HCT116 (cell line): ENCODE results near the gene TRAPPC1. TPM values are rescaled to one million over a fixed set of nuclear protein-coding genes. Genes with fewer than 3 reads are reported as not detected.

Experiments used
- ATAC-seq: fragments of 200-7000 bp; cut with Tn5 transposase; 2 replicates; pipeline ENCODE4 v1.9.1; 2020; ENCODE audit warnings: mild to moderate bottlenecking, moderate library complexity
- BruUV-seq: library from RNA; stranded (reverse); fragments of 400-500 nt; replicated peaks from 2 replicates; lab custom pipeline; 2021; lab: Mats Ljungman, UMichigan
- CTCF ChIA-PET: fragments of 300-600 bp; sonication (Branson Sonifier 250); formaldehyde crosslinking; loops from one replicate; lab custom pipeline; 2021; ENCODE audit warnings: antibody characterized with exemption; lab: Charles Lee
- POLR2A ChIA-PET: fragments of 300-600, 350-600 bp; sonication (Branson Sonifier 250); formaldehyde crosslinking; loops from one replicate; lab custom pipeline; 2021; ENCODE audit warnings: antibody characterized with exemption; lab: Charles Lee
- RAD21 ChIA-PET, 2 experiments: fragments of 300-600 bp; sonication (Branson Sonifier 250); formaldehyde crosslinking; loops; one replicate each; lab custom pipeline; 2023; ENCODE audit warnings: low total read pairs in 2 of 2; ENCODE audit not compliant: uncharacterized antibody in 2 of 2, unreplicated experiment in 2 of 2, low non-redundant PET in 1 of 2; lab: Charles Lee
- DNase-seq: peaks from one replicate; pipeline ENCODE4 v3.0.0-alpha.2; 2010; ENCODE audit warnings: low read depth, low spot score
- H2AFZ ChIP-seq: fragments of 200-600 bp; shearing (Covaris generic), sonication (generic); 2 replicates; pipeline ENCODE4 v1.6.1; 2017; ENCODE audit warnings: low read depth, mixed run types, mixed read lengths, antibody characterized with exemption, low read length; ENCODE audit not compliant: poor library complexity, severe bottlenecking
- H3K27ac ChIP-seq: 2 replicates; pipeline ENCODE4 v1.5.1; 2012; ENCODE audit warnings: low read depth, low read length
- H3K27me3 ChIP-seq: fragments of 200-600 bp; sonication (generic); 2 replicates; pipeline ENCODE4 v1.6.1; 2016; ENCODE audit warnings: mixed run types, low read length, mixed read lengths; ENCODE audit not compliant: insufficient read depth
- H3K36me3 ChIP-seq, 2 experiments: fragments of 200-500 bp in 1 of 2; fragments of 200-600 bp in 1 of 2; sonication (Bioruptor generic) in 1 of 2; sonication (generic) in 1 of 2; 2 replicates each; pipeline versions ENCODE4 v1.5.1 to v1.6.1; 2014 to 2016; ENCODE audit warnings: low read length in 2 of 2, inconsistent platforms in 1 of 2, mixed read lengths in 1 of 2, mixed run types in 1 of 2; ENCODE audit not compliant: insufficient read depth in 2 of 2, control insufficient read depth in 1 of 2
- H3K4me1 ChIP-seq, 2 experiments: fragments of 200-600 bp in 1 of 2; sonication (generic) in 1 of 2; 2 replicates each; pipeline versions ENCODE4 v1.5.1 to v1.6.1; 2012 to 2017; ENCODE audit warnings: low read length in 2 of 2, inconsistent platforms in 1 of 2, mild to moderate bottlenecking in 1 of 2, mixed read lengths in 1 of 2, mixed run types in 1 of 2, moderate library complexity in 1 of 2; ENCODE audit not compliant: insufficient read depth in 2 of 2, control insufficient read depth in 1 of 2
- H3K4me2 ChIP-seq: fragments of 200-600 bp; sonication (generic); 2 replicates; pipeline ENCODE4 v1.6.1; 2017; ENCODE audit warnings: mixed run types, low read length, mixed read lengths
- H3K4me3 ChIP-seq, 2 experiments: fragments of 200-600 bp in 1 of 2; sonication (generic) in 1 of 2; replicated peaks in 1 of 2; 2 replicates each; pipeline ENCODE4 v1.5.1; 2011 to 2016; ENCODE audit warnings: low read length in 2 of 2, control low read depth in 1 of 2, low read depth in 1 of 2, mild to moderate bottlenecking in 1 of 2, mixed read lengths in 1 of 2, mixed run types in 1 of 2
- H3K79me2 ChIP-seq: fragments of 200-600 bp; sonication (generic); 2 replicates; pipeline ENCODE4 v1.6.1; 2017; ENCODE audit warnings: mild to moderate bottlenecking, mixed run types, low read length, moderate library complexity, mixed read lengths; ENCODE audit not compliant: insufficient read depth
- H3K9ac ChIP-seq: fragments of 200-600 bp; sonication (generic); 2 replicates; pipeline ENCODE4 v1.6.1; 2016; ENCODE audit warnings: low read length, mixed read lengths
- H3K9me2 ChIP-seq: fragments of 200-600 bp; sonication (generic), shearing (Covaris generic); 2 replicates; pipeline ENCODE4 v1.6.1; 2017; ENCODE audit warnings: mixed run types, mild to moderate bottlenecking, moderate library complexity; ENCODE audit not compliant: insufficient read depth
- H3K9me3 ChIP-seq, 2 experiments: fragments of 200-500 bp in 1 of 2; fragments of 200-600 bp in 1 of 2; sonication (Bioruptor generic) in 1 of 2; sonication (generic) in 1 of 2; 2 replicates each; pipeline ENCODE4 v1.6.1; 2014 to 2017; ENCODE audit warnings: low read length in 2 of 2, mixed read lengths in 2 of 2, inconsistent platforms in 1 of 2, low read depth in 1 of 2, mild to moderate bottlenecking in 1 of 2, mixed run types in 1 of 2, moderate library complexity in 1 of 2; ENCODE audit not compliant: control insufficient read depth in 1 of 2, insufficient read depth in 1 of 2
- H4K20me1 ChIP-seq: fragments of 200-600 bp; sonication (generic), shearing (Covaris generic); 2 replicates; pipeline ENCODE4 v1.6.1; 2017; ENCODE audit warnings: mixed run types, mild to moderate bottlenecking, moderate library complexity; ENCODE audit not compliant: insufficient read depth
- CBX3 ChIP-seq: IDR thresholded peaks from 2 replicates; pipeline ENCODE4 v1.6.1; 2012; ENCODE audit warnings: low read depth
- CEBPB ChIP-seq: IDR thresholded peaks from 2 replicates; pipeline ENCODE4 v1.6.1; 2012; ENCODE audit warnings: low read depth
- EGR1 ChIP-seq: IDR thresholded peaks from 2 replicates; pipeline ENCODE4 v1.6.1; 2012; ENCODE audit warnings: low read depth
- ELF1 ChIP-seq: IDR thresholded peaks from 2 replicates; pipeline ENCODE4 v1.6.1; 2012; ENCODE audit warnings: low read depth, borderline replicate concordance
- EZH2phosphoT487 ChIP-seq: fragments of 200-600 bp; IDR thresholded peaks from 2 replicates; pipeline ENCODE4 v1.6.1; 2018; ENCODE audit warnings: antibody characterized with exemption, borderline replicate concordance
- MAX ChIP-seq: IDR thresholded peaks from 2 replicates; pipeline ENCODE4 v1.6.1; 2012
- POLR2AphosphoS5 ChIP-seq: IDR thresholded peaks from 2 replicates; pipeline ENCODE4 v1.6.1; 2011; ENCODE audit warnings: mild to moderate bottlenecking, low read depth, low read length, moderate library complexity
- RAD21 ChIP-seq: IDR thresholded peaks from 2 replicates; pipeline ENCODE4 v1.6.1; 2012; ENCODE audit warnings: low read depth, mild to moderate bottlenecking
- intact Hi-C: fragments of 100-400 bp; cut with micrococcal nuclease; formaldehyde crosslinking; loops from 2 replicates; pipeline ENCODE4 v1.10.0; 2022
- total RNA-seq: library from RNA; stranded (reverse); gene quantifications from one replicate; pipeline ENCODE4 v1.2.1, GENCODE V29; 2021; ENCODE audit not compliant: unreplicated experiment
- TF ChIP-seq, protein P1 (sequence below): IDR thresholded peaks from 2 replicates; pipeline ENCODE4 v1.6.1; 2012

TRAPPC1 gene
- total RNA-seq, 1 experiment from 2014 or later, result 123 TPM

DNA sequence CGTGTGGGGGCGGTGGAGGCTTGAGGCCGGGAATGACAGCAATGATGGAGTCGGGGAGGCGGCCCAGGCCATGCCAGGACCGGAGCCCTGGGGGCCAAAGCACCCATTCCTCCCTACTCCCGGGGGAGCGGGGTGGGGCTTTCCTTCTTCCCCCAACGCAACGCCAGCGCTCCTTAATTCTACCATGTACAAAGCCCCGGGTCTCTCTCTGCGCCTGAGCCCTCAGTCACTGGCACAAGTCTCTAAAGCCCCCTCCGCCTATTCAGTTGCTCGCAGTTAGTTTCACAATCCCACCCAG is 15.4 kb downstream of the TRAPPC1 start:
- no peaks in the 10 kb centered on the region for H3K79me2 ChIP-seq
- no peak overlapping the region for H3K9ac ChIP-seq
- no peaks in the 10 kb centered on the region for H3K9me3 ChIP-seq
- no TSS peak for BruUV-seq
- ChIA-PET CTCF (interaction anchor here (1.7 to 2.1 kb wide), 2 partner anchors 125 kb away, joined by 5 to 7 read pairs; no protein-coding TSS in a partner anchor), RAD21 (no interaction called here), POLR2A (interaction anchor here (1.0 to 2.3 kb wide), 2 partner anchors 10 to 78 kb away, joined by 3 to 8 read pairs; no protein-coding TSS in a partner anchor)
- no peak overlapping the region for H2AFZ ChIP-seq
- peak overlapping the region; percentile 24; the same call in 1 of the 2 replicates for H3K4me2 ChIP-seq
- no peaks in the 10 kb centered on the region for H3K9me2 ChIP-seq
- DNase-seq (no peak), ATAC-seq (no peak)
- no peak overlapping the region for H3K4me3 ChIP-seq
- 0 out of 4 replicates have a peak, but pooled peaks cover 0 to 3% of the 10 kb centered on the region in 2 experiments for H3K36me3 ChIP-seq
- TF ChIP-seq, protein P1, sequence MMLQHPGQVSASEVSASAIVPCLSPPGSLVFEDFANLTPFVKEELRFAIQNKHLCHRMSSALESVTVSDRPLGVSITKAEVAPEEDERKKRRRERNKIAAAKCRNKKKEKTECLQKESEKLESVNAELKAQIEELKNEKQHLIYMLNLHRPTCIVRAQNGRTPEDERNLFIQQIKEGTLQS, result no peak
- no peak for TF ChIP-seq MAX
- TF ChIP-seq RAD21, result no peak
- TF ChIP-seq ELF1, result no peak
- no peak for TF ChIP-seq CEBPB
- H3K4me1 ChIP-seq, result peaks cover 10 to 28% of the 10 kb centered on the region in 2 experiments; a peak in 3 of 4 replicates
- no peaks in the 10 kb centered on the region for H3K27me3 ChIP-seq
- H3K27ac ChIP-seq, result no peak overlapping the region; the same call in 1 of the 2 replicates
- intact Hi-C loops, result no loop called here
- no peaks in the 10 kb centered on the region for H4K20me1 ChIP-seq

GRCh38 chr17:7915611-7916384 is 15.9 kb downstream of the TRAPPC1 start, which contains the start of gene RNF227:
Gene RNF227, minus strand, starts transcription at chr17:7916289. Its CDS starts 94 bp downstream, at chr17:7916195.
- peaks cover 10 to 28% of the 10 kb centered on the region in 2 experiments; a peak in 3 of 4 replicates for H3K4me1 ChIP-seq
- no peaks in the 10 kb centered on the region for H3K27me3 ChIP-seq
- peak within 1 kb of the TSS; percentile 62 for H3K4me2 ChIP-seq
- H3K36me3 ChIP-seq, result peaks cover 2 to 3% of the 10 kb centered on the region in 2 experiments; a peak in 1 of 4 replicates
- H3K4me3 ChIP-seq, result peak within 1 kb of the TSS; percentile 19 to 28
- no peaks in the 10 kb centered on the region for H4K20me1 ChIP-seq
- H3K9me3 ChIP-seq, result no peaks in the 10 kb centered on the region
- no peak within 1 kb of the TSS for H2AFZ ChIP-seq
- RAD21 ChIA-PET, result no interaction called here
- DNase-seq (peak; percentile 63), ATAC-seq (peak; percentile 63)
- CTCF ChIA-PET, result interaction anchor here (1.7 kb wide), 1 partner anchor 126 kb away, joined by 5 read pairs; no protein-coding TSS in a partner anchor
- POLR2A ChIA-PET, result interaction anchor here (1.0 kb wide), 1 partner anchor 77 kb away, joined by 3 read pairs; no protein-coding TSS in a partner anchor
- intact Hi-C loops, result no loop called here
- TF ChIP-seq MAX (peak; percentile 93), CBX3 (0 out of 2 replicates have a peak, but pooled peaks have one; percentile 35), EZH2phosphoT487 (no peak), EGR1 (0 out of 2 replicates have a peak, but pooled peaks have one; percentile 34), POLR2AphosphoS5 (no peak)
- H3K27ac ChIP-seq, result peak within 1 kb of the TSS; percentile 38; the same call in 1 of the 2 replicates
- no TSS peak for BruUV-seq
- no peaks in the 10 kb centered on the region for H3K9me2 ChIP-seq
- no peaks in the 10 kb centered on the region for H3K79me2 ChIP-seq
- H3K9ac ChIP-seq, result 0 out of 2 replicates have a peak within 1 kb of the TSS, but pooled peaks have one; percentile 13
